Activated CD4-positive, alpha-beta T cell treated with anti-CD3 and anti-CD28 coated beads, Interleukin-2, Interleukin-6, amounts not matched to agents 100 ng/mL and 50 ng/mL, durations not matched to agents 16 hours and 8 hours (primary cell): ENCODE measurements around the gene PCDHA12.
A peak's percentile ranks its signal among the peaks of the same experiment; 100 is the strongest.
"Not testable (repeated sequence)": the region's sequence is repeated elsewhere in the genome, so short reads cannot be mapped to it uniquely, and the experiment has no call there.

Experiments
- DNase-seq: peaks from one replicate; pipeline ENCODE4 v3.0.0-alpha.2; 2020

Gene PCDHA12

GRCh38 chr5:140875085-140876065 is at the start of gene PCDHA12:
Gene PCDHA12 (plus strand): TSS chr5:140875308. CDS start chr5:140875473, 165 bp downstream.
- no peak for DNase-seq

- no peak for DNase-seq
Measured at GRCh38 chr5:140827704-140828361, 47.3 kb upstream of the PCDHA12 start, which contains the start of gene PCDHA6. Gene PCDHA6 (plus strand): TSS chr5:140827960. CDS start chr5:140828092, 132 bp downstream.

GRCh38 chr5:140828362-140828737 is 46.8 kb upstream of the PCDHA12 start:
- DNase-seq: no peak

GRCh38 chr5:140829511-140830501 is 45.3 kb upstream of the PCDHA12 start:
- not testable (repeated sequence) for DNase-seq

- DNase-seq: no peak
Measured at GRCh38 chr5:140833993-140834392, 41.1 kb upstream of the PCDHA12 start, which contains the start of gene PCDHA7. Gene PCDHA7 (plus strand): TSS chr5:140834269. CDS start chr5:140834384, 115 bp downstream.

GRCh38 chr5:140834439-140835008 is 40.6 kb upstream of the PCDHA12 start:
- DNase-seq: not testable (repeated sequence)

GRCh38 chr5:140835622-140836510 is 39.2 kb upstream of the PCDHA12 start:
- no peak for DNase-seq

- DNase-seq: peak; percentile 15
Measured at GRCh38 chr5:140840978-140841962, 33.8 kb upstream of the PCDHA12 start, which contains the start of gene PCDHA8. Gene PCDHA8 (plus strand): TSS chr5:140841187. CDS start chr5:140841322, 135 bp downstream.

- no peak for DNase-seq
Measured at GRCh38 chr5:140842798-140843733, 32.0 kb upstream of the PCDHA12 start.

GRCh38 chr5:140848139-140849102 is 26.7 kb upstream of the PCDHA12 start, which contains the start of gene PCDHA9:
Gene PCDHA9 (plus strand): TSS chr5:140848382. CDS start chr5:140848496, 114 bp downstream.
- DNase-seq: not testable (repeated sequence)

GRCh38 chr5:140849831-140850634 is 25.1 kb upstream of the PCDHA12 start:
- DNase-seq: not testable (repeated sequence)

GRCh38 chr5:140855772-140856674 is 19.1 kb upstream of the PCDHA12 start, which contains the start of gene PCDHA10:
Gene PCDHA10 (plus strand): TSS chr5:140855897. CDS start chr5:140856049, 152 bp downstream.
- DNase-seq: no peak

- no peak for DNase-seq
Measured at GRCh38 chr5:140857177-140857986, 17.7 kb upstream of the PCDHA12 start.

GRCh38 chr5:140857987-140858240 is 17.2 kb upstream of the PCDHA12 start:
- no peak for DNase-seq
